Endometrium (tissue), 2 donors: ENCODE results near the gene SLC39A9.
"Not testable (repeated sequence)": the region's sequence is repeated elsewhere in the genome, so short reads cannot be mapped to it uniquely, and the experiment has no call there.

ENCODE experiments used
- FAIRE-seq: peaks from 2 replicates; lab custom pipeline; 2012; peaks lifted over from hg19 to GRCh38; lab: Jason Lieb, UNC
- donor health status: control.
- donor health status: control.

SLC39A9 gene

GRCh38 chr14:69368381-69368780, 30.1 kb upstream of the SLC39A9 start:
- no peak for FAIRE-seq

DNA sequence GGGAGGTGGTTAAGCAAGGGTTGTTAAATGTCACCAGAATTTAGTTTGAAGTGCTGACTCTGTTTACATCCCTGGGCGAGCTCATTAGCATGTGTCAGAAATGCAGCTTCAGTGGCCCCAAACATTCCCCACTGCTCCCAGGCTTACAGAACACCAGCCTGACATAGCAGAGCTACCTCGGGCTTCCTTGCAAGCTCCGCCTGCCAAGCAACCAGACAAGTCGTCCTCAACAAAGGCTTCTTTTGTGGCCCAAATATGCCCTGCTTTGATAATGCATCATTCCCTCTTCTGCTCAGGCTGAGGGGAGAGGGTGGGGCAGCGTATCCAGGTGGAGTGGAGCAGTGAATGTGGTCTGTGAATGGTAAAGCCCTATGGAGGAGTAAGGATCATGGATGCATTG, 28.4 kb upstream of the SLC39A9 start:
- no peak for FAIRE-seq

DNA sequence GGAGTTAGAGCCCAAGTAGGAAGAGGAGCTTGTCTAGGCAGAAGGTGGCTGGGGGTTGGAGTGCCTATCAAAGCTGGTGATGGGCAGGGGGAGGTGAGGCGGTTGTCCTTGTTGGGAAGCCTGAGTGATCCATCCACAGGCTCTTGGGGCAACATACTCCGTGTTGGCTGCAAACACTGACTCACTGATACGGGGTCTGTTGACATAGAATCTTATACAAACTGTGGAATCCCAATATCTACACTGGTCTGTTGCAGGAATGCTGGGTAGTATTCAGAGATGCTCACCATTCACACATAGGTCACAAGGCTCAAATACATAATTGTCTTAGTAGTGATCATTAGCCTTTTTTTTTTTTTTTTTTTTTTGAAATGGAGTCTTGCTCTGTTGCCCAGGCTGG, 26.3 kb upstream of the SLC39A9 start:
- no peak for FAIRE-seq

GRCh38 chr14:69373104-69373503, 25.4 kb upstream of the SLC39A9 start:
- no peak for FAIRE-seq

DNA sequence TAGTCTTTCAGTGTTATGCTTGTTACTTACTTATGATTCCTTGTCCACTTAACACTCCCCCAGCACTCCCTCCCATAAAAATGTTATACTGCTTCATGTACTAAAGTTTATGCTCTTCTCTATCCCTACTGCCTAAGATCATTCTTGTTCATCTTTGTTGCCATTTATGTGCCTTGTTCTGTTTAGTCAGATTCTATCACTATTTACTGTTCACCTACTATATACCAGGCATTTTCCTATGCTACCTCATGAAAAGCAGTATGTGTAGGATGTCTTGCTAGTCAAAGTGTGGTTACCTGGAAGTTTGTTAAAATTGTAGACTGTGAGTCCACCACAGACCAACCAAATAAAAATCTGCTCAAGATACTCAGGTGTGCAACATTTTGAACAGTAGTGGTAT, 24.3 kb upstream of the SLC39A9 start:
- FAIRE-seq = no peak

GRCh38 chr14:69375182-69375581, 23.3 kb upstream of the SLC39A9 start:
- FAIRE-seq = no peak

DNA sequence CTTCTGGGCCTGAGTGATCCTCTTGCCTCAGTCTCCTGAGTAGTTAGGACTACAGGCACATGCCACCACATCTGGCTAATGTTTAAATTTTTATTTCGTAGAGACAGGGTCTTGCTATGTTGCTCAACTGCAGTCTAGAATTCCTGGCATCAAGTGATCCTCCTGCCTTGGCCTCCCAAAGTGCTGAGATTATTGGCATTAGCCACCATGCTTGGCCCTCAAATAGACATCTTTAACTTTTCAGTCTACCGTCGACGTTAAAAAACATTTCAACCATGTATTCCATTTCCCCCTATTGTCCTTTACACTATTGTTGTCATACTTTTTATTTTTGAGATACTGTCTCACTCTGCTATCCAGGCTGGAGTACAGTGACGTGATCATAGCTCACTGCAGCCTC, 22.8 kb upstream of the SLC39A9 start:
- no peak for FAIRE-seq

DNA sequence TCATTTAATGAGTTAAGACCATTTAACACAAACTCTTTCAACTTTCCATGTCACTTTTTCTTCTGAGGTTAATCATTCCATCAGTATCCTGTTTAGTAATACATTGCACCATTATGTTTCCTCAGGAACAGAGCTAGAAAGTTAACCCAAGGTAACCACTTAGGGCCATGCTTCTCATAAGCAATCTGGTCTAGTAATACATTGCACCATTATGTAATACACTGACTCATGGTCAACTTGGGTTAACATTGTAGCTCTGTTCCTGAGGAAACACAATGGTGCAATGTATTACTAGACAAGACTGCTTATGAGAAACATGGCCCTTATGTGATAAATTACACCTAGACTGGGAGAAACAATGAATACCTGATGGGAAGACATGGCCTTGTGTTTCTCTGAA, 22.1 kb upstream of the SLC39A9 start:
- FAIRE-seq = no peak

- no peak for FAIRE-seq
These were observed 20.2 kb upstream of the SLC39A9 start for GRCh38 chr14:69378274-69378673.

- no peak for FAIRE-seq
These were observed 11.2 kb upstream of the SLC39A9 start for GRCh38 chr14:69387311-69387710.

DNA sequence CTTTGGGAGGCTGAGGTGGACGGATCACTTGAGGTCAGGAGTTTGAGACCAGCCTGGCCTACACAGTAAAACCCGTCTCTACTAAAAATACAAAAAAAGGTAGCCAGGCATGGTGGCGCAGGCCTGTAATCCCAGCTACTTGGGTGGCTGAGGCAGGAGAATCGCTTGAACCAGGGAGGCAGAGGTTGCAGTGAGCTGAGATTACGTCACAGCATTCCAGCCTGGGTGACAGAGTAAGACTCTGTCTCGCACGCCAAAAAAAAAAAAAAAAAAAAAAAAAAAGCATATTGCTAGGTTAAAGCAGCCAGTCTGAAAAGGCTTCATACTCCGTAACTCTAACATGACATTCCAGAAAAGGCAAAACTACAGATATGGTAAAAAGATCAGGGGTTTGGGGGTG, 7.1 kb upstream of the SLC39A9 start:
- not testable (repeated sequence) for FAIRE-seq

DNA sequence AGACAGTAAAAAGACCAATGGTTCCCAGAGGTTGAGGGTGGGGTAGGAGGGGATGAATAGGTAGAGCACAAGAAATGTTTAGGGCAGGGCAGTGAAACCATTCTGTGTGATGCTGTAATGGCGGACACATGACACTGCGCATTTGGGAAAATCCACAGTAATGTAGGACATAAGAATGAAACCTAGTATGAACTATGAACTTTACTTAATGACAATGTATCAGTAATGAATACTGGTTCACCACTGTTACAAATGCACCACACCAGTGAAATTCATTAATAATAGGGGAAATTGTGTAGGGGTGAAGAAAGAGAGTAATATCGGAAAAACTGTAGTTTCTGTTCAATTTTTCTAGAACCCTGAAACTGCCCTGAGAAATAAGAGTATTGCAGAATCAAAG, 6.0 kb upstream of the SLC39A9 start:
- no peak for FAIRE-seq

- FAIRE-seq = no peak
These were observed 2.6 kb upstream of the SLC39A9 start for GRCh38 chr14:69395929-69396328.

DNA sequence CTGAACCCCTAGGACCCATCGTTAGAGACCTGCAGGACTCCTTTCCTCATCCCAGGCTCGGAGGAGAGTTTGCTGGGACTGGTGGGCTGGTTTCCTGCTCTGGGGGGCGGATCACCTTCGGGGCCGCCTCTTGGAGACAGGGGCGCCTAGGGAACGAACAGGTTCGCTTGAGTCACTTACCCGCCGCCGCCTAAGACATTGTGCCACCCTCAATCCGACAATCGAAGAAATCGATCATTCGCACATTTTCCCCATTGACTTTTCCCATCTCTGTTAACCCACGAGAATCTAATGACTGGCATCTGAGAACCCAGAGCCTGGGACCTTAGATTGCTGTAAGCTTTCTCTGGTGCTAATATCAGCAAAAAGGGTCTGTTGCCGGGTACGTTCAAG, 322 bp downstream of the SLC39A9 start:
- FAIRE-seq = no peak

DNA sequence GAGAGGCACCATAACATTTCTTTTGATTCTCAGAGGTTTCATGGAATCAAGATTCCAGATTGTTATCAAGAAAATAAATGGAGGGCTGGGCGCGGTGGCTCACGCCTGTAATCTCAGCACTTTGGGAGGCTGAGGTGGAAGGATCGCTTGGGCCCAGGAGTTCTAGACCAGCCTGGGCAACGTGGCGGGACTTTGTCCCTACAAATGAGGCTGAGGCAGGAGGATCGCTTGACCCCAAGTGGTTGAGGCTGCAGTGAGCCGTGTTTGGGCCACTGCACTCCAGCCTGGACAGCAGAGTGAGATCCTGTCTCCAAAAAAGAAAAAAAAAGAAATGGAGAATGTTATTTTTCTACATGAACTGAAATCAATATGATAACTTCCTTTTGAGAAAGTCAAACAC, 1.3 kb downstream of the SLC39A9 start:
- no peak for FAIRE-seq

- no peak for FAIRE-seq
These were observed 1.7 kb downstream of the SLC39A9 start for GRCh38 chr14:69400154-69400553.

- no peak for FAIRE-seq
These were observed 3.3 kb downstream of the SLC39A9 start for GRCh38 chr14:69401841-69402240.

DNA sequence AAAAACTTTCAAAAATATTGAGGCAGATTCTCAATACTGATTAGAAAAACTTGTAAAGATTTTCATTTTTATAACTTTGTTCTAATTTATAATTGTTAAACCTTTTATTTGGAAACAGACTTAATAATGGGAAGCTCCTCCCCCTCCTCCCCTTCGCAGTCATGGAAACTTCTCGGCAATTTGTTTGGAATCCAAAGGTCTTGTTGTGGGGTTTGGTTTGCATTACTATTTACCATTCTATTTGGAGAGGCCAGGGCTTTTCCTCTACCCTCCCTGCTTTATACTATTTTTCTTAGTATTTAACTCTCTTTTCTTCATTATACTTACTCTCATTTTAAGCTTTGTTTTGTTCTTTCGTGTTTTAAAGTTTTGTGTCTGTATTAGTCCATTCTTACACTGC, 6.0 kb downstream of the SLC39A9 start:
- FAIRE-seq = no peak

DNA sequence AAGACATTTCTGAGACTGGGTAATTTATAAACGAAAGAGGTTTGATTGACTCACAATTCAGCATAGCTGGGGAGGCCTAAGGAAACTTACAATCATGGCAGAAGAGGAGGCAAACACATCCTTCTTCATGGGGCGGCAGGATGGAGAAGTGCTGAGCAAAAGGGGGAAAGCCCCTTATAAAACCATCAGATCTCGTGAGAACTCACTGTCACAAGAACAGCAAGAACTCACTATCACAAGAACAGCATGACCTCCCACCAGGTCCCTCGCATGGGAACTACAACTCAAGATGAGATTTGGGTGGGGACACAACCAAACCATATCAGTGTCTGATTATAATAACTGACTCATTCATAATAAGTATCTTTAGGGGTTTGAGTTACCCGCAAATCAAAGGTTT, 6.4 kb downstream of the SLC39A9 start:
- no peak for FAIRE-seq

GRCh38 chr14:69405762-69406161, 7.3 kb downstream of the SLC39A9 start:
- no peak for FAIRE-seq

- no peak for FAIRE-seq
These were observed 10.0 kb downstream of the SLC39A9 start for GRCh38 chr14:69408331-69408960.

DNA sequence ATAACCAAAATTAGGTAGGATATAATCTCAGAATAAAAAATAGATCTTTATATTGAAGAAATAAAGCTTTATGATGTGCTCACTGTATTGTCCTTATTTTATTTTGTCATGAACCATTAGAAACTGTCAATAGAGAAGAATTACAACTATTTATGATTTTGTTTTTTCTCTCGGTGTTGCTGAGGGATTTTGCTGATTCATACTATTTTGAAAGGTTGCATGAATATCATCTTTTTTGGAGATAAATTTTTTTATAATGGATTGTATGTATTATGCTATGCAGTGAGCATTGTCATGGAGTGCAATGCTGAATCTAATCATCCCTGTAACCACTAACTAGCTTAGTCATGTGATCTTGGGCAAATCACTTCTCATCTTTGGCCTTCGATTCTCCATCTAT, 15.0 kb downstream of the SLC39A9 start:
- no peak for FAIRE-seq

DNA sequence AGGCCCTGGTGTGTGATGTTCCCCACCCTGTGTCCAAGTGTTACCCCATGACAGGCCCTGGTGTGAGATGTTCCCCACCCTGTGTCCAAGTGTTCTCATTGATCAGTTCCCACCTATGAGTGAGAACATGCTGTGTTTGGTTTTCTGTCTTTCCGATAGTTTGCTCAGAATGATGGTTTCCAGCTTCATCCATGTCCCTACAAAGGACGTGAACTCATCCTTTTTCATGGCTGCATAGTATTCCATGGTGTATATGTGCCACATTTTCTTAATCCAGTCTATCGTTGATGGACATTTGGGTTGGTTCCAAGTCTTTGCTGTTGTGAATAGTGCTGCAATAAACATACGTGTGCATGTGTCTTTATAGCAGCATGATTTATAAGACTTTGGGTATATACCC, 17.6 kb downstream of the SLC39A9 start:
- FAIRE-seq = not testable (repeated sequence)

DNA sequence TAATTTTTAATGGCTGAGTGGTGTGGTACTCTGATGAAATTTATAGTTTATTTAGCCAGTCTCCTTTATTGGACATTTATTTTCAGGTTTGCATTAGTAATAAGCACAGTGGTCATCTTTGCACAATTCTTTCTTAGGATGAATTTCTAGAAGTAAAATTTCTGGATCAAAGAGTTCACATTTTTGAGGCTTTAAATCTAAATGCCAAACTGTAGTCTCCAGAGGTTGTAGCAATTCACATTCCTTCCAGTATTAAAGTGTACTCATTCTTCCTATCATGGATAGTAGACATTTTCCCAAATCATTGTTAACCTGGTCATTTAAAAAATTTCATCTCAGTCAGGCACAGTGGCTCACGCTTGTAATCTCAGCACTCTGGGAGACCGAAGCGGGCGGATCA, 24.8 kb downstream of the SLC39A9 start:
- no peak for FAIRE-seq
